Ishikawa (cell line): Measurements from ENCODE around the gene CNTROB.
A peak's percentile ranks its signal among the peaks of the same experiment; 100 is the strongest.

Experiments
- CEBPB ChIP-seq: IDR thresholded peaks from 2 replicates; pipeline ENCODE4 v1.6.1; 2012
- CREB1 ChIP-seq: IDR thresholded peaks from 2 replicates; pipeline ENCODE4 v1.6.1; 2012; ENCODE audit warnings: low read depth
- EGR1 ChIP-seq: IDR thresholded peaks from 2 replicates; pipeline ENCODE4 v1.6.1; 2012
- EP300 ChIP-seq: IDR thresholded peaks from 2 replicates; pipeline ENCODE4 v1.6.1; 2012; ENCODE audit warnings: borderline replicate concordance
- FOXM1 ChIP-seq: IDR thresholded peaks from 2 replicates; pipeline ENCODE4 v1.6.1; 2012; ENCODE audit warnings: low read depth, borderline replicate concordance
- NFIC ChIP-seq: IDR thresholded peaks from 2 replicates; pipeline ENCODE4 v1.6.1; 2012
- RAD21 ChIP-seq: IDR thresholded peaks from 2 replicates; pipeline ENCODE4 v1.6.1; 2012; ENCODE audit warnings: low read depth
- TAF1 ChIP-seq: IDR thresholded peaks from 2 replicates; pipeline ENCODE4 v1.6.1; 2012; ENCODE audit warnings: low read depth, mild to moderate bottlenecking
- TCF12 ChIP-seq: IDR thresholded peaks from 2 replicates; pipeline ENCODE4 v1.6.1; 2012; ENCODE audit warnings: low read depth
- TEAD4 ChIP-seq: IDR thresholded peaks from 2 replicates; pipeline ENCODE4 v1.6.1; 2012
- YY1 ChIP-seq: IDR thresholded peaks from 2 replicates; pipeline ENCODE4 v1.6.1; 2012; ENCODE audit warnings: low read depth
- ZBTB7A ChIP-seq: IDR thresholded peaks from 2 replicates; pipeline ENCODE4 v1.6.1; 2012; ENCODE audit warnings: low read depth
- TF ChIP-seq, protein P1 (sequence below): IDR thresholded peaks from 2 replicates; pipeline ENCODE4 v1.6.1; 2012
- TF ChIP-seq, protein P2 (sequence below): IDR thresholded peaks from 2 replicates; pipeline ENCODE4 v1.6.1; 2012; ENCODE audit warnings: low read depth, mild to moderate bottlenecking
- TF ChIP-seq, protein P3 (sequence below): IDR thresholded peaks from 2 replicates; pipeline ENCODE4 v1.6.1; 2012

The CNTROB gene

DNA sequence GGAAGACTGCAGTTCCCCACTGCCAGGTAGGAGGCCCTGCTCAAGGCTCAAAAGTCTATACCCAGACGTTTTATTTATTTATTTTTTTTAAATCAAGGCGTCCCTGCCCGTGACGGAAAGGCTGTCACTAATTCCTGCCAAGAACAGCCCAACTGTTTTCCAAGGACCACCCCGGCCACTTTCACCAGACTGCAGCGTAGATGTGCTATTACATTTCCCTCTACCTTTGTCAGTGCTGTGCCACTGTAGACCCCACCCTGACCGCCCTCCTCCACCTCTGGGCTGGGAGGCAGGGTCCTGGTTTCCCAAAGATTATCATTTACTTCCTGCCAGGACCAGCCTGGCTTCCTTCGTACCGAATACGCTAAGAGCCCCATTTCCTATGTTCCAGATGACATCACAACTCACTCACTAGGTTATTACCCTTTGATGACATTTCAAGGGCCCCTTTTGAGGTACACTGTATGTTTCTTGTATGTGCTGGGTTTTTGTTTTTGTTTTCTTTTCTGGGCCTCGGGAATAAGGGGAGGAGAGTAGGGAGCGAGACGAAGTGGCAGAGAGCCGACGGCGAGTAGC lies 9.6 kb upstream of the CNTROB start:
- TF ChIP-seq, protein P1, sequence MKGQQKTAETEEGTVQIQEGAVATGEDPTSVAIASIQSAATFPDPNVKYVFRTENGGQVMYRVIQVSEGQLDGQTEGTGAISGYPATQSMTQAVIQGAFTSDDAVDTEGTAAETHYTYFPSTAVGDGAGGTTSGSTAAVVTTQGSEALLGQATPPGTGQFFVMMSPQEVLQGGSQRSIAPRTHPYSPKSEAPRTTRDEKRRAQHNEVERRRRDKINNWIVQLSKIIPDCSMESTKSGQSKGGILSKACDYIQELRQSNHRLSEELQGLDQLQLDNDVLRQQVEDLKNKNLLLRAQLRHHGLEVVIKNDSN: no peak
- TF ChIP-seq RAD21: no peak
- TF ChIP-seq YY1: no peak
- no peak for TF ChIP-seq EGR1
- no peak for TF ChIP-seq EP300
- no peak for TF ChIP-seq NFIC

DNA sequence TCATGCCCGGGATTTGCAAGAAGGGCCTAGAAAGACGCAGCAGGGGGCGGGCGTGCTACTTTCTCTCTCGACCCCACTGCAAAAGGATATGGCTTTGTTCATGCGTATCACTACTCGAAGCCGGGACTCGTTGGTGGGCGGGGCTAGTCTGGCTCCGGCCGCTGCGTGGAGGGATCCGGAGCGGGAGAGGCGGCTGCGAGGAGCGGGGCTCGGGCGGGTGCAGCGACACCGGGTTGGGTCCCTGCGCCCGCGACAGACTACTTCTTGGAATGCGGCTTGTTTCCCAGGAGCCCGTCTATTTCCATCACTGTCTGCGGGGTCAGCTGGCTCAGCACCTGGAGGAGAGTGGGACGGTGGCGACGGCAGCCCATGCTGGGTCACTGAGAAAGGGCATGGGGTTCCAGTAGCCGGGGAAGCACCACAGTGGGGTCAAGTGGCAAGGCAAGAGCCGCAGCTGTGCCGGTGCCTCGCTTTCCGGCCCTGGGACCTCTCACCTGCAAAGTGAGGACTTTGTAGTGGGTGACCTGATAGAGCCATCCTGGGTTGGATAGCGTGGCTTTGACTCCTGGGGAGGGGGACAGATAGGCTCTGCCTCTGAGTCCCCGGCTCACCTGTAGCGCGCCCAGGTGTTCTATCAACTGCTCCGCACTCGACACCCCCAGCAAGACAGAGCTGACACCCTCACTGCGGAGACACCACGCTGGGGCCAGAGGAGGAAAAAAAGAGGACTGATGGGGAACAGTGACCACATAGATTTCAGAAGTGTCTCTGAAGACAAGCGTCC lies 9.0 kb upstream of the CNTROB start:
- TF ChIP-seq ZBTB7A: no peak
- TF ChIP-seq YY1: no peak
- no peak for TF ChIP-seq TCF12
- TF ChIP-seq EGR1: no peak
- TF ChIP-seq EP300: no peak
- no peak for TF ChIP-seq TAF1

DNA sequence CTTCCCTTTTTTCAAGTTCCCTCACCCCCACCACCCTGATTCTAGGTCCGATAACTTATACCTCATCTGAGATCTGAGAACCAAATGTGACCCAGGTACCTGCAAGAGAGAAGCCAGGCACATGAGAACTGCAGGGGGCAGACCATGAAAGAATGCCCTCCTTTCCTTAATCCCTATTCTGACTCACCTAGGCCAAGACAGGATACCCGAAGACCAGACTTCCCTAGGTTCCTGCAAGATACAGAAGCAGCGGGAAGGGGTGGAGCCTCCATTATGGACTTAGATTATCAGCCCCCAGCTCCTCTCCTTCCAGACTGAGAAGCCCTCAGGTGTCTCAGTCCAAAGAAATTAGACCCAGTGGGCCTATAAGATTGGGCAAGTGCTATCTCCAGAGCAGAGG lies 4.4 kb upstream of the CNTROB start:
- TF ChIP-seq CREB1: no peak

DNA sequence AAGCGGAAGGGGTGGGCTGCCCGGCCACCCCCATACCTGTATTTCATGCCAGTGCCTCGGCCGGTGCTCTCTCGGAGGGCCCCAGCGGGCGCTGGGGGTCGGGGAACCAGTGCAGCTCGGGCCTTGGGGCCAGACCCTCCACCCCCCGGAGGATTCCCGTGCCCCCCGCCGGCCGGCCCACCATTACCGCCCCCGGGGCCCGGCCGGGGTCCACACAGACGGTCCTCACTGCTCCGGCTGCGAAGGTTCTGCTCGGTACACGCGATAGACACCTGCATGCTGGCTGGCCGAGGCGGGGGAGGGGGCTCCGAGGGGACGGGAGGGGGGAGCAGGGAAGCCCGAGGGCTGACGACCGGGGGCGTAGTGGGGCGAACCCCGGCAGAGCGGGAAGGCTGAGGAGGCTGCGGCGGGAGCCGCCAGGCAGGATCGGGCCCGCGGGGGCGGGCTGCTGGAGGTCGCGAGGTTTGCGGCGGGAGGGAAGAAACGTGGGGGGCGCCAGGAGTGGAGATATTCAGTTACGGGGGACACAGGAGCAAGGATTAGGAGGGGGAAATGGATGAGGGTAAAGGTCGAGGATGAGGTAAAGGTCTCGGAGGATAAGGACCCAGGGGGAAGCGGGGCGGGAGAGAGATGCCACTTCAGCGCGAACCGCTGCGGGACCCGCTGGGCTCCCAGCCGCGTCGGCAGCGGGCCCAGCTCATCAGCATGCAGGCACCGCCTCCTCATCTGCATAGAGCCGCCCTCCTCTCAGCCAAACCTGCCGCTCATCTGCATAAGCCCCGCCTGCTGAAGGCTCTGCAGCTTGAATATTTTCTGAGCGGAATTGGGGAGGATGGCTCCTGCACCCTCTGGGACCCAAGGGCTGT lies 2.6 kb upstream of the CNTROB start, which contains the start of gene KCNAB3:
Gene KCNAB3 (minus strand): TSS at position 699 of the 866 bp plus-strand sequence. CDS start 421 bp downstream, at position 278.
- TF ChIP-seq, protein P2, sequence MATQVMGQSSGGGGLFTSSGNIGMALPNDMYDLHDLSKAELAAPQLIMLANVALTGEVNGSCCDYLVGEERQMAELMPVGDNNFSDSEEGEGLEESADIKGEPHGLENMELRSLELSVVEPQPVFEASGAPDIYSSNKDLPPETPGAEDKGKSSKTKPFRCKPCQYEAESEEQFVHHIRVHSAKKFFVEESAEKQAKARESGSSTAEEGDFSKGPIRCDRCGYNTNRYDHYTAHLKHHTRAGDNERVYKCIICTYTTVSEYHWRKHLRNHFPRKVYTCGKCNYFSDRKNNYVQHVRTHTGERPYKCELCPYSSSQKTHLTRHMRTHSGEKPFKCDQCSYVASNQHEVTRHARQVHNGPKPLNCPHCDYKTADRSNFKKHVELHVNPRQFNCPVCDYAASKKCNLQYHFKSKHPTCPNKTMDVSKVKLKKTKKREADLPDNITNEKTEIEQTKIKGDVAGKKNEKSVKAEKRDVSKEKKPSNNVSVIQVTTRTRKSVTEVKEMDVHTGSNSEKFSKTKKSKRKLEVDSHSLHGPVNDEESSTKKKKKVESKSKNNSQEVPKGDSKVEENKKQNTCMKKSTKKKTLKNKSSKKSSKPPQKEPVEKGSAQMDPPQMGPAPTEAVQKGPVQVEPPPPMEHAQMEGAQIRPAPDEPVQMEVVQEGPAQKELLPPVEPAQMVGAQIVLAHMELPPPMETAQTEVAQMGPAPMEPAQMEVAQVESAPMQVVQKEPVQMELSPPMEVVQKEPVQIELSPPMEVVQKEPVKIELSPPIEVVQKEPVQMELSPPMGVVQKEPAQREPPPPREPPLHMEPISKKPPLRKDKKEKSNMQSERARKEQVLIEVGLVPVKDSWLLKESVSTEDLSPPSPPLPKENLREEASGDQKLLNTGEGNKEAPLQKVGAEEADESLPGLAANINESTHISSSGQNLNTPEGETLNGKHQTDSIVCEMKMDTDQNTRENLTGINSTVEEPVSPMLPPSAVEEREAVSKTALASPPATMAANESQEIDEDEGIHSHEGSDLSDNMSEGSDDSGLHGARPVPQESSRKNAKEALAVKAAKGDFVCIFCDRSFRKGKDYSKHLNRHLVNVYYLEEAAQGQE: no peak
- TF ChIP-seq RAD21 (no peak), TAF1 (no peak)

DNA sequence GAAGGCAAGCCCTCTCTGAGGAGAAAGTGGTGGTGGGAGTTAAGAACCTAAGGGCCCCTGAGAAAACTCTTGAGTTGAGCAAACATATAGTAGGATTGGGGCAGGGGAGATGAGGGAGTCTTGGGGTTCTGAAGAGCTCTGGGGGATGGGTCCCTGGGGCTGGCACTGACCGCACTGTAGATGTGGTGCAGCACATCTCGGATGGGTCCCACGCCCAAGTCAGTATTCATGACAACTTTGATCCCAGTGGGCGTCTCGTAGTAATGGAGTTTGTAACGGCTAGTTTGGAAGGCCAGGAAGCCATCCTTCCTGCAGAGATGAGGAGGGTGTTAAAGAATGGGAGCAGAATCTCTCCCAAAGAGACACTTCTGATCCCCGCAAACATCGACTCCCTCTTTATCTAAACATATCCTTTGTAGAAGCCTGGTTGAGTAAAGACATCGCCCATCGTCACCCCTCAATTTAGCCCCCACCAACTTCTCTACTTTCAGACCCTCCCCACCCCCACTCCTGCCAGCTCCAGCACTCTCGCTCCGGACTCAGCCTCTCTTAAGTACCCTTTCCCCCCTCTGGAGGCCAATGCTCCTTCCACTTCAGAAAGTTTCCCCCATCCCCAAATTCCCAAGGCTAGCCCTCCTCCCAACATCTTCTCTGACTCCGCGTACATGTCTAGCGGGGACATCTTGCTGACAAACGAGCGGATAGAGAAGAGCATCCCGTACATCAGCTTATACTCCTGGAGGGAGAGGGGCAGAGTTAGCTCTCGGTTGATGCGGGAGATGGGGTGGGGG lies 970 bp upstream of the CNTROB start:
- TF ChIP-seq CEBPB (no peak), RAD21 (no peak), EGR1 (no peak), FOXM1 (no peak), EP300 (no peak), CREB1 (no peak), YY1 (no peak), NFIC (no peak), ZBTB7A (no peak), TEAD4 (no peak), TCF12 (no peak), TAF1 (no peak)
- TF ChIP-seq, protein P2: no peak
- TF ChIP-seq, protein P1: no peak
- TF ChIP-seq, protein P3, sequence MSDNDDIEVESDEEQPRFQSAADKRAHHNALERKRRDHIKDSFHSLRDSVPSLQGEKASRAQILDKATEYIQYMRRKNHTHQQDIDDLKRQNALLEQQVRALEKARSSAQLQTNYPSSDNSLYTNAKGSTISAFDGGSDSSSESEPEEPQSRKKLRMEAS: no peak

DNA sequence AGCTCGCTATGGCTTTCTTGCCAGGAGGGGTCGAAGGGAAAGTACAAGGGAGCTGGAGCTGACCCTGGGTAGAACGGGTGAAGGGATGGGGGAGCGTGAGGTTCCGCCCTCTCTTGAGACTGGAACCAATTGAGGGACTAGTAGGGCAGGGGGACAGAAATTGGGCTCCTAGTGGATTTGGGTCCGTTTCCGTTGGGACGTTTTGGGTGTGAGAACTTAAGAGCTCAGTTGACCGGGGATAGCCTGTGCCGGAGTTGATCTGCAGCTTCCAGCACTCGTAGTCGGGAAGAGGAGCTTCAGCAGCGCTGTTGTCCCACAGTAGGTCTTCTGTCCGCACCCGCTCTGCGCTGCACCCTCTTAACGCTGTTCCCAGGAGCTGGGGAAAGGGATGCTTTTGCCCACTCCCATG lies 481 bp downstream of the CNTROB start:
- no peak for TF ChIP-seq EP300
- TF ChIP-seq TCF12: 0 out of 2 replicates have a peak, but pooled peaks have one; percentile 16
- TF ChIP-seq RAD21: no peak
